Osteoblast (primary cell): ENCODE results near the gene SOX4. TPM values are rescaled to one million over a fixed set of nuclear protein-coding genes. Genes with fewer than 3 reads are reported as not detected.

Experiments used
- DNase-seq: peaks from one replicate; pipeline ENCODE4 v3.0.0; 2011; ENCODE audit warnings: low spot score, mixed read lengths; ENCODE audit not compliant: insufficient read length; ENCODE audit errors: missing footprints
- H2AFZ ChIP-seq: 2 replicates; pipeline ENCODE4 v1.6.0; 2011; ENCODE audit warnings: mild to moderate bottlenecking, low read length
- H3K27ac ChIP-seq: 2 replicates; pipeline ENCODE4 v1.5.1; 2011; ENCODE audit warnings: mild to moderate bottlenecking, low read depth, low read length, moderate library complexity
- H3K27me3 ChIP-seq: 2 replicates; pipeline ENCODE4 v1.6.0; 2012; ENCODE audit warnings: mild to moderate bottlenecking, control low read depth, inconsistent platforms, low read length, moderate library complexity; ENCODE audit not compliant: insufficient read depth
- H3K36me3 ChIP-seq: 2 replicates; pipeline ENCODE4 v1.5.1; 2011; ENCODE audit warnings: mild to moderate bottlenecking, low read length, control low read depth, moderate library complexity; ENCODE audit not compliant: insufficient read depth
- H3K4me1 ChIP-seq: 2 replicates; pipeline ENCODE4 v1.5.1; 2011; ENCODE audit warnings: mild to moderate bottlenecking, low read length, control low read depth, moderate library complexity; ENCODE audit not compliant: insufficient read depth
- H3K4me2 ChIP-seq: 2 replicates; pipeline ENCODE4 v1.6.0; 2011; ENCODE audit warnings: mild to moderate bottlenecking, low read length; ENCODE audit not compliant: insufficient read depth
- H3K4me3 ChIP-seq: fragments of 200-600 bp; sonication (generic); 3 replicates; pipeline ENCODE4 v1.5.1; 2012; ENCODE audit warnings: mild to moderate bottlenecking, low read length, inconsistent platforms; ENCODE audit not compliant: insufficient read depth
- H3K79me2 ChIP-seq: 2 replicates; pipeline ENCODE4 v1.6.0; 2012; ENCODE audit warnings: mild to moderate bottlenecking, low read length, control low read depth, inconsistent platforms; ENCODE audit not compliant: insufficient read depth
- H3K9me3 ChIP-seq: 2 replicates; pipeline ENCODE4 v1.5.1; 2011; ENCODE audit warnings: low read depth, low read length, control low read depth
- H4K20me1 ChIP-seq: 2 replicates; pipeline ENCODE4 v1.6.0; 2012; ENCODE audit warnings: mild to moderate bottlenecking, low read length, control low read depth; ENCODE audit not compliant: insufficient read depth
- total RNA-seq: library from RNA; depleted of rRNA; stranded (reverse); fragments of >200 nt; gene quantifications from 2 replicates; pipeline ENCODE4 v1.2.3, GENCODE V29; 2012
- TF ChIP-seq, protein P1 (sequence below): IDR thresholded peaks from 2 replicates; pipeline ENCODE4 v1.5.1; 2011; ENCODE audit warnings: mild to moderate bottlenecking, low read depth, low read length, moderate library complexity; ENCODE audit errors: extremely low read depth

The SOX4 gene
- total RNA-seq, 1 donor = 81.1 TPM

DNA sequence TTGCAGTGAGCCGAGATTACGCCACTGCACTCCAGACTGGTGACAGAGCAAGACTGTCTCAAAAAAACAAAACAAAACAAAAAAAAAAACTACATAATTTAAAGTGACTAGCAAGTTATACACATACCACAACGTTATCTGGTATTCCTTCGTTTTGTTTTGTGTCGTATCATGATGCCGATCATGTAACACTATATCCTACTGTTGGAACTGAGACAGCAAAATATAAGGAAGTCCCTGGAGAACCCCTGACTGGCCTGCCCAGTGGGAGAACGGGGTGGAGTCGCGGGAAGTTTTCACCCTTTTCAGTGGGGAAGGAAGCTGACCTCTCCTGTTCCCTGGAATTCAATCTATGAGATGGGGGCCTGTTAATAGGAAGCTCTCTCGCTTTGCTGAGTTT, 15.1 kb downstream of the SOX4 start:
- Histone ChIP-seq H3K4me2 (no peak overlapping the region), H3K27ac (no peak overlapping the region), H3K4me3 (no peak overlapping the region), H3K79me2 (no peaks in the 10 kb centered on the region), H3K4me1 (no peaks in the 10 kb centered on the region), H3K9me3 (no peaks in the 10 kb centered on the region), H2AFZ (no peak overlapping the region), H3K36me3 (no peaks in the 10 kb centered on the region), H3K27me3 (no peaks in the 10 kb centered on the region), H4K20me1 (no peaks in the 10 kb centered on the region)
- DNase-seq = no peak
- TF ChIP-seq, protein P1, sequence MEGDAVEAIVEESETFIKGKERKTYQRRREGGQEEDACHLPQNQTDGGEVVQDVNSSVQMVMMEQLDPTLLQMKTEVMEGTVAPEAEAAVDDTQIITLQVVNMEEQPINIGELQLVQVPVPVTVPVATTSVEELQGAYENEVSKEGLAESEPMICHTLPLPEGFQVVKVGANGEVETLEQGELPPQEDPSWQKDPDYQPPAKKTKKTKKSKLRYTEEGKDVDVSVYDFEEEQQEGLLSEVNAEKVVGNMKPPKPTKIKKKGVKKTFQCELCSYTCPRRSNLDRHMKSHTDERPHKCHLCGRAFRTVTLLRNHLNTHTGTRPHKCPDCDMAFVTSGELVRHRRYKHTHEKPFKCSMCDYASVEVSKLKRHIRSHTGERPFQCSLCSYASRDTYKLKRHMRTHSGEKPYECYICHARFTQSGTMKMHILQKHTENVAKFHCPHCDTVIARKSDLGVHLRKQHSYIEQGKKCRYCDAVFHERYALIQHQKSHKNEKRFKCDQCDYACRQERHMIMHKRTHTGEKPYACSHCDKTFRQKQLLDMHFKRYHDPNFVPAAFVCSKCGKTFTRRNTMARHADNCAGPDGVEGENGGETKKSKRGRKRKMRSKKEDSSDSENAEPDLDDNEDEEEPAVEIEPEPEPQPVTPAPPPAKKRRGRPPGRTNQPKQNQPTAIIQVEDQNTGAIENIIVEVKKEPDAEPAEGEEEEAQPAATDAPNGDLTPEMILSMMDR = no peak

DNA sequence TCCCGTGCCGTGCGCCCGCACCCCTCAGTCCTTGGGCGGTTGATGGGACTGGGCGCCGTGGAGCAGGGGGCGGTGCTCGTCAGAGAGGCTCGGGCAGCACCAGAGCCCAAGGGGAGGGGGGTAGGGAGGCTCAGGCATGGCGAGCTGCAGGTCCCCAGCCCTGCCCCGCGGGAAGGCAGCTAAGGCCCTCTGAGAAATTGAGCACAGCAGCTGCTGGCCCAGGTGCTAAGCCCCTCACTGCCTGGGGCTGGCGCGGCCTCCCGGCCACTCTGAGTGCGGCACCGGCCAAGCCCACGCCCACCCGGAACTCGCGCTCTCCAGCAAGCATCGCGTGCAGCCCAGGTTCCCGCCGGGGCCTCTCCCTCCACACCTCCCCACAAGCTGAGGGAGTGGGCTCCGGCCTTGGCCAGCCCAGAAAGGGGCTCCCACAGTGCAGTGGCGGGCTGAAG, 16.4 kb downstream of the SOX4 start:
- DNase-seq = no peak
- no peaks in the 10 kb centered on the region for H3K4me1 ChIP-seq

DNA sequence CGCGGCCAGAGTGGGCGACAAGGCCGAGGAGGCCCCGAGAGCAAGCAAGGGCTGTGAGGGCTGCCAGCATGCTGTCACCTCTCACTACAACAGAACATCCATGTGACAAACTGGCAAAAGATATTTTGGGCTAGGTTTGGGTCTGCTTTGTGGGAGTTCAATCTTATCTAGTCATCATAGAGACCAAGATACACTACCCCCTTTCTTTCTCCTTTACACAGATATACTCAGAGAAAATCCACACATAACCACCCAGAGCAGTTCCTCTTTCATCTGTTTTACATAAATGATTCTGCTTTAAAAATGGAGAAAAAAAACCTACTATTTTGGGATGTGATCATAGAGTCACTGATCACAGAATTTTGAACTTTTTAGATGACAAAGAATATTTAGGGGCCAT, 16.8 kb downstream of the SOX4 start:
- Histone ChIP-seq H3K4me2 (no peak overlapping the region), H3K79me2 (no peaks in the 10 kb centered on the region), H3K27ac (no peak overlapping the region), H2AFZ (no peak overlapping the region), H3K4me1 (no peaks in the 10 kb centered on the region), H3K4me3 (no peak overlapping the region), H3K36me3 (no peaks in the 10 kb centered on the region), H3K27me3 (no peaks in the 10 kb centered on the region), H3K9me3 (no peaks in the 10 kb centered on the region), H4K20me1 (no peaks in the 10 kb centered on the region)
- TF ChIP-seq, protein P1 = no peak
- DNase-seq = no peak

More for the DNA sequence above, 16.4 kb downstream of the SOX4 start:
- no peaks in the 10 kb centered on the region for H4K20me1 ChIP-seq
- no peak overlapping the region for H3K4me2 ChIP-seq
- no peak overlapping the region for H3K27ac ChIP-seq
- H3K27me3 ChIP-seq = no peaks in the 10 kb centered on the region
- H3K79me2 ChIP-seq = no peaks in the 10 kb centered on the region
- H3K36me3 ChIP-seq = no peaks in the 10 kb centered on the region
- H3K4me3 ChIP-seq = no peak overlapping the region
- H2AFZ ChIP-seq = no peak overlapping the region
- TF ChIP-seq, protein P1 = no peak
- H3K9me3 ChIP-seq = no peaks in the 10 kb centered on the region

DNA sequence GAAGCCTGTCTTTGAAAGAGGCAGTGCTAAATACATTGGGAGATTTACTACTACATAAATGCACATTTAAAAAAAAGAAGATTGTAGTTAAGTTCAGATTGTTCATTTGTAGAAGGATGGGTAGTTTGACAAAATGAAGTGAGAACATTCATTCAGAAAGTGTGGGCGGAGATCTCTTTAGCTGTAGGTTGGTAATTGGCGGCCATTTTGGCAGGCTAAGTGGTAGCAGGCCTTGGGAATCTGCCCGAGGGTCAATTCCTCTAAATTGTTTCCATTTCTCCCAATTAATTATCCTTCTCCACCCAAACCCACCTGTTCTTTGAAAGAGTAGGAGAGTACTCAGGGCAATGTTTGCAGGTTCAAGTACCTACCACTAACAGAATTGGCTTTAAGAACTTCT, 17.9 kb downstream of the SOX4 start:
- TF ChIP-seq, protein P1 = no peak

More for the DNA sequence above, 17.9 kb downstream of the SOX4 start:
- Histone ChIP-seq H3K9me3 (no peaks in the 10 kb centered on the region), H4K20me1 (no peaks in the 10 kb centered on the region), H3K4me3 (no peak overlapping the region), H3K4me1 (no peaks in the 10 kb centered on the region), H3K36me3 (no peaks in the 10 kb centered on the region), H3K79me2 (no peaks in the 10 kb centered on the region), H3K27me3 (no peaks in the 10 kb centered on the region), H3K4me2 (no peak overlapping the region), H2AFZ (no peak overlapping the region), H3K27ac (no peak overlapping the region)
- DNase-seq = no peak
